ENCODE results near the gene FRMPD4. TPM values are rescaled to one million over a fixed set of nuclear protein-coding genes. Genes with fewer than 3 reads are reported as not detected.

The FRMPD4 gene
- total and polyA plus RNA-seq, 10 donors: not detected

- no peak for DNase-seq
- Histone ChIP-seq H3K27me3 (replicated peaks in 1 of 7) (peaks cover 0 to 7% (median 0%) of the 10 kb centered on the region in 7 donors), H3K36me3 (no peaks in the 10 kb centered on the region), H3K27ac (no peak overlapping the region), H3K4me3 (no peak overlapping the region), H3K4me1 (no peaks in the 10 kb centered on the region), H3K9me3 (no peaks in the 10 kb centered on the region)
- WGBS, 5 donors: 70 to 87% (median 76%) methylated on average over 4 of the region's 4 CpGs
- intact Hi-C loops (cut with DNase I; ENCODE audit: low total_unique reads): no loop called here
- TF ChIP-seq POLR2AphosphoS5 (IDR thresholded peaks at IDR 0.05) (no peak), CTCF (IDR thresholded peaks at IDR 0.05 in 8 of 11, conservative IDR thresholded peaks at IDR 0.05 in 3 of 11) (no peak), POLR2A (IDR thresholded peaks at IDR 0.05) (no peak)
Measured at GRCh38 chrX:12425496-12425895, 287.2 kb downstream of the FRMPD4 start.

- no peaks in the 10 kb centered on the region for H3K36me3 ChIP-seq
- H3K4me1 ChIP-seq: no peaks in the 10 kb centered on the region
- H3K27me3 ChIP-seq (replicated peaks in 1 of 7): peaks cover 0 to 7% (median 0%) of the 10 kb centered on the region in 7 donors
- no peak for TF ChIP-seq POLR2A (IDR thresholded peaks at IDR 0.05)
- no peak for TF ChIP-seq CTCF (IDR thresholded peaks at IDR 0.05 in 8 of 11, conservative IDR thresholded peaks at IDR 0.05 in 3 of 11)
- TF ChIP-seq POLR2AphosphoS5 (IDR thresholded peaks at IDR 0.05): no peak
- DNase-seq: no peak
- H3K27ac ChIP-seq: no peak overlapping the region
- no peaks in the 10 kb centered on the region for H3K9me3 ChIP-seq
- 74 to 97% (median 84%) methylated on average over 2 of the region's 2 CpGs for WGBS, 5 donors
- H3K4me3 ChIP-seq: no peak overlapping the region
- intact Hi-C loops (cut with DNase I; ENCODE audit: low total_unique reads): no loop called here
Measured at GRCh38 chrX:12426420-12426819, 288.1 kb downstream of the FRMPD4 start.

- no peaks in the 10 kb centered on the region for H3K36me3 ChIP-seq
- H3K27me3 ChIP-seq (replicated peaks in 1 of 7): peaks cover 0 to 10% (median 0%) of the 10 kb centered on the region in 7 donors
- TF ChIP-seq POLR2AphosphoS5 (IDR thresholded peaks at IDR 0.05): no peak
- TF ChIP-seq CTCF (IDR thresholded peaks at IDR 0.05 in 8 of 11, conservative IDR thresholded peaks at IDR 0.05 in 3 of 11): no peak
- no peak for TF ChIP-seq POLR2A (IDR thresholded peaks at IDR 0.05)
- DNase-seq: no peak
- 20 to 55% (median 36%) methylated on average over 1 of the region's 1 CpG for WGBS, 5 donors
- intact Hi-C loops (cut with DNase I; ENCODE audit: low total_unique reads): no loop called here
- no peaks in the 10 kb centered on the region for H3K9me3 ChIP-seq
- no peak overlapping the region for H3K4me3 ChIP-seq
- no peak overlapping the region for H3K27ac ChIP-seq
- no peaks in the 10 kb centered on the region for H3K4me1 ChIP-seq
Measured at GRCh38 chrX:12434493-12434892, 296.2 kb downstream of the FRMPD4 start.

GRCh38 chrX:12439416-12439815 is 301.1 kb downstream of the FRMPD4 start:
- no peak for DNase-seq
- TF ChIP-seq POLR2A (IDR thresholded peaks at IDR 0.05) (no peak), CTCF (IDR thresholded peaks at IDR 0.05 in 8 of 11, conservative IDR thresholded peaks at IDR 0.05 in 3 of 11) (no peak), POLR2AphosphoS5 (IDR thresholded peaks at IDR 0.05) (no peak)
- H3K4me1 ChIP-seq: no peaks in the 10 kb centered on the region
- H3K4me3 ChIP-seq: no peak overlapping the region
- H3K27ac ChIP-seq: no peak overlapping the region
- no peaks in the 10 kb centered on the region for H3K9me3 ChIP-seq
- H3K27me3 ChIP-seq (replicated peaks in 1 of 7): peaks cover 0 to 20% (median 0%) of the 10 kb centered on the region in 7 donors
- H3K36me3 ChIP-seq: no peaks in the 10 kb centered on the region
- 69 to 76% (median 73%) methylated on average over 7 of the region's 7 CpGs for WGBS, 5 donors
- intact Hi-C loops (cut with DNase I; ENCODE audit: low total_unique reads): no loop called here
